PFSK-1 (cell line): ENCODE data around the gene DPT.

ENCODE experiments used
- FOXP2 ChIP-seq: optimal IDR thresholded peaks from 2 replicates; pipeline ENCODE3; 2011; ENCODE audit warnings: borderline replicate concordance, control low read depth, inconsistent platforms; ENCODE audit not compliant: insufficient read depth; ENCODE audit errors: extremely low read length, extremely low read depth
- POLR2AphosphoS5 ChIP-seq: IDR thresholded peaks from 2 replicates; pipeline ENCODE4 v1.6.1; 2012; ENCODE audit warnings: low read depth, mild to moderate bottlenecking, control low read depth, low read length, moderate library complexity
- SIN3A ChIP-seq: IDR thresholded peaks from 2 replicates; pipeline ENCODE4 v1.6.1; 2012; ENCODE audit warnings: mild to moderate bottlenecking, low read length, moderate library complexity, borderline replicate concordance; ENCODE audit not compliant: insufficient read depth
- TAF1 ChIP-seq: IDR thresholded peaks from 2 replicates; pipeline ENCODE4 v1.6.1; 2012; ENCODE audit warnings: low read length, control low read depth, borderline replicate concordance; ENCODE audit not compliant: insufficient read depth
- TF ChIP-seq, protein P1 (sequence below), 2 experiments: IDR thresholded peaks; 2 replicates each; pipeline versions ENCODE4 v1.6.1 to v1.8.0; 2011 to 2012; ENCODE audit warnings: low read depth in 2 of 2, low read length in 2 of 2, control low read depth in 1 of 2, inconsistent platforms in 1 of 2, mild to moderate bottlenecking in 1 of 2, moderate library complexity in 1 of 2; ENCODE audit not compliant: insufficient read depth in 1 of 2

Gene DPT

DNA sequence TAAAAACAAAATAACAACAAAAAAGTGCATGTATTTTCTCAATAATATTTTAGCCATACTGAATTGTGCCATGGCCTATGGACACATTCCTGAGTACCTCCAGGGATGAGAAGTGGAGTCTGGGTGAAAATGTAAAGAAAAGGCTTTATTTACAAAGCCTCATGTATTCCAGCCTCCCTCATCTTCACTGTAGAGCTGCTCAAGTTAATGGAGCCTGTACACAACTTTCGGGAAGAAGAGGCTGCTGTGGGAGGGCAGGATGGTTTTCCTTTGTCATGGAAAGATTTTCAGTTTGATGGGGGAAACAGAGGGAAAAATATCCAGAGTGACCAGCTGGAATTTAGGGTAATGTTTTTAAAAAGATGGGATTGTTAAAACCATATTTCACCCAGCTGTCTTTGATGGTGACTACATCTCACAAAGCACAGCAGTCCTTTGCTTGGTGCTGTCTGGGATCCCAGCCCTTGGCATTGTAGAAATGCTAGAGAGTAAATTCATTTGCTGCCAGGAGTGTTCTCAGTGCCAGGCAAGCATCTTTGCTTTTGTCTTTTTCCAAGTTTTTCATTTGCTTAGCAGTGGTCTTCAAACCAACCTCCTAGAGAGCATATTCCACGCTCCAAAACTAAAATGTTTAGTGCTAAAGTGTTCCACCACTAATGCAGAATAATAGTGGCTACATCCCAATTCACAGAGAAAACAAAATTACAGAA lies 54.9 kb downstream of the DPT start:
- TF ChIP-seq POLR2AphosphoS5 = no peak
- no peak for TF ChIP-seq SIN3A

DNA sequence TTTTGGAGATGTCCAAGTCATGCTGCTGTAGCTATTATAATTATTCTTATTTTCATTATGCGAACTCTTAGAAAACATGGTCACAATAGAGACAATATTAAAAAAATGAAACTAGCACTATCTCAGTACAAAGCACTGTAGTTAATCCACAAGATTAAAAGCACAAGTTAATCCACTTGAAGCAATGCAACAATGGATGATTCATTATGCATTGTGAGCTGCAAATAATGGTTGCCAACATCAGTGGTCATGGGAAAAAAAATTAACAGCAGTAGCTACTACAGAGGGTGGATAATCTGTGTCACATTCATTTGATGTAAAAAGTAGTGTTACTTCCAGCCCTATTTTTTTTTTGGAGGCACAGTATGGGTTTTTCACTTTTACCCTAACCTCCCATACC lies 56.7 kb downstream of the DPT start:
- TF ChIP-seq TAF1 (no peak), POLR2AphosphoS5 (no peak), SIN3A (no peak), FOXP2 (no peak)
- TF ChIP-seq, protein P1, sequence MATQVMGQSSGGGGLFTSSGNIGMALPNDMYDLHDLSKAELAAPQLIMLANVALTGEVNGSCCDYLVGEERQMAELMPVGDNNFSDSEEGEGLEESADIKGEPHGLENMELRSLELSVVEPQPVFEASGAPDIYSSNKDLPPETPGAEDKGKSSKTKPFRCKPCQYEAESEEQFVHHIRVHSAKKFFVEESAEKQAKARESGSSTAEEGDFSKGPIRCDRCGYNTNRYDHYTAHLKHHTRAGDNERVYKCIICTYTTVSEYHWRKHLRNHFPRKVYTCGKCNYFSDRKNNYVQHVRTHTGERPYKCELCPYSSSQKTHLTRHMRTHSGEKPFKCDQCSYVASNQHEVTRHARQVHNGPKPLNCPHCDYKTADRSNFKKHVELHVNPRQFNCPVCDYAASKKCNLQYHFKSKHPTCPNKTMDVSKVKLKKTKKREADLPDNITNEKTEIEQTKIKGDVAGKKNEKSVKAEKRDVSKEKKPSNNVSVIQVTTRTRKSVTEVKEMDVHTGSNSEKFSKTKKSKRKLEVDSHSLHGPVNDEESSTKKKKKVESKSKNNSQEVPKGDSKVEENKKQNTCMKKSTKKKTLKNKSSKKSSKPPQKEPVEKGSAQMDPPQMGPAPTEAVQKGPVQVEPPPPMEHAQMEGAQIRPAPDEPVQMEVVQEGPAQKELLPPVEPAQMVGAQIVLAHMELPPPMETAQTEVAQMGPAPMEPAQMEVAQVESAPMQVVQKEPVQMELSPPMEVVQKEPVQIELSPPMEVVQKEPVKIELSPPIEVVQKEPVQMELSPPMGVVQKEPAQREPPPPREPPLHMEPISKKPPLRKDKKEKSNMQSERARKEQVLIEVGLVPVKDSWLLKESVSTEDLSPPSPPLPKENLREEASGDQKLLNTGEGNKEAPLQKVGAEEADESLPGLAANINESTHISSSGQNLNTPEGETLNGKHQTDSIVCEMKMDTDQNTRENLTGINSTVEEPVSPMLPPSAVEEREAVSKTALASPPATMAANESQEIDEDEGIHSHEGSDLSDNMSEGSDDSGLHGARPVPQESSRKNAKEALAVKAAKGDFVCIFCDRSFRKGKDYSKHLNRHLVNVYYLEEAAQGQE (IDR thresholded peaks at IDR 0.05; ENCODE audit: insufficient read depth in 1 of 2, low read depth in 2 of 2, low read length in 2 of 2) = no peak

DNA sequence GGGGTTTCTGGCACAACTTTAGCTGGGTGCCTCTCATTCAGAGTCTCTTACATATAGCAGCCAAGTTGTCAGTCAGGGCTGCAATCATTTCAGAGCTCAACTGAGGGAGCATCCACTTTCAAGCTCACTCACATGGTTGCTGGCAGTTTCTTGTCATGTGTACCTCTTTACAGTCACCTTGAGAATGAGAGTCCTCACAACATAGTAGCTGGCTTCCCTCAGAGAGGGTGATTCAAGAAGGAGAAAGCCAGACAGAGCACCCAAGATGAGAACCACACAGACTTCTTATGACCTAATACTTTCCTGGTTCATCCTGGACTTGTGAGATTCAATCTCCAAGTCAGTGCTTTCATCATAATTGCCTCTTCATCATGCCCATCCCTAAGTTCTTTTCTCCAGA lies 57.2 kb downstream of the DPT start:
- no peak for TF ChIP-seq POLR2AphosphoS5
- no peak for TF ChIP-seq SIN3A
- TF ChIP-seq TAF1 = no peak
- TF ChIP-seq FOXP2 = no peak
- TF ChIP-seq, protein P1 (IDR thresholded peaks at IDR 0.05; ENCODE audit: insufficient read depth in 1 of 2, low read depth in 2 of 2, low read length in 2 of 2) = no peak

DNA sequence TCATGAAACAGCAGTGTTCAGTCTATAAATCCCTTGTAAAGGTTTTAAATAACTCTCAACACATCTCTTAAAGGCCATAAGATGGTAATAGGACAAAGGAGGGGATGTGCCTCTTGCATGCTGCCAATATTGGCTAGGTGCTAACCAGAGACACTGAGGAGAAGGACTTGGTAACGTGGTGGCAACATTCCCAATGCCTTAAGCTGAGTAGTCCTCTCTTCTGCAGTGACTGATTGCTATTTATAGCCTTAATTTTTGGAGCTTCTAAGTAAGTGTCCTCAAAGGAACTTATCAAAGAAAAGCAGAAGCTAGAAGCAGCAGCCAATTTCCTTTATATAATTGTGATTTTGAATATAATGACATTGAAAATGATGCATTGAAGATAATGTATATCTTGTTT lies 63.0 kb downstream of the DPT start:
- TF ChIP-seq FOXP2 = no peak

DNA sequence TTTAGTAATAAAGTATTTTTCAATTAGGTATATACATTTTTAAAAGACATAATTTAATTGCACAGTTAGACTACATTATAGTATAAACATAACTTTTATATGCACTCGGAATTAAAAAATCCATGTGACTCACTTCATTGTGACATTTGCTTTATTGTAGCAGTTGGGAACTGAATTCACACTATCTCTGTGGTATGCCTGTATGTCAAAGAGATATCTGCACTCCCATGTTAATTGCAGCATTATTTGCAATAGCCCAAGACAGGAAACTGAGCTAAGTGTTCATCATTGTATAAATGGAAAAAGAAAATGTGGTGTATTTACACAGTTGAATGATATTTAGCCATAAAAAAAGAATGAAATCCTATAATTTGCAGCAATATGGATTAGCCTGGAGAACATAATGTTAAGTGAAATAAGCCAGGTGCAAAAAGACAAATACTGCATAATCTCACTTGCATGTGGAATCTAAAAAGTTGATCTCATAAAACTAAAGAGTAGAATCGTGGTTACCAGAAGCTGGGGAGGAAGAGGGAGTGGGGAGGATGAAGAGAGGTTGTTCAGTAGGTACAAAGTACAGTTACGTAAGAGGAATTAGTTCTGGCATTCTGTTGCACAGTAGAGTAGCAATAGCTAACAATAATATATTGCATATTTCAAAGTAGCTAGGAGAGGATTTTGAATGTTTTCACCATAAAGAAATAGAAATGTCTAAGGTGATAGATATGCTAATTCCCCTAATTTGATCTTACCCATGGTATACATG lies 64.8 kb downstream of the DPT start:
- TF ChIP-seq, protein P1 (IDR thresholded peaks at IDR 0.05; ENCODE audit: insufficient read depth in 1 of 2, low read depth in 2 of 2, low read length in 2 of 2) = no peak
- TF ChIP-seq SIN3A = no peak
- no peak for TF ChIP-seq TAF1
- TF ChIP-seq FOXP2 = no peak
- TF ChIP-seq POLR2AphosphoS5 = no peak

DNA sequence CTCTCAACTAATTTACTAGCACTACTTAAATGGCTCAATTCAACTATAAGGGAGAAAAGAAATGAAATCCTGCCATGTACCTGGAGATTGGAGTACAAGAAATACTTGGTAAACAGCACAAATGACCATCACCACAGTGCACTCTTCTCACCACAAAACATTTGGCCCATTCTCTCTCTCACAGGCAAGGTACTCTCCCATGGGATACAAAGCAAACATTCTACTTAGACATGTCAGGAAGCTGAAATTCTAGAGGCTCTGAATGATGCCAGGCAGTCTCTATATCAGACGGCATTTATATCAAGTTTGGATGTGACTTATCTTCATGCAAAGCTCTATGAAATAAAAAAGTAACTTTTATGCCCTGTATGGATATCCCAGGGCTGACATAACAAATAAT lies 72.5 kb downstream of the DPT start:
- TF ChIP-seq SIN3A (no peak), POLR2AphosphoS5 (no peak), TAF1 (no peak), FOXP2 (no peak)
- TF ChIP-seq, protein P1 (IDR thresholded peaks at IDR 0.05; ENCODE audit: insufficient read depth in 1 of 2, low read depth in 2 of 2, low read length in 2 of 2) = no peak
